SIG-M5 (cell line): Measurements from ENCODE around the gene PRDM11.

Source experiments
- DNase-seq: peaks from one replicate; lab custom pipeline; 2025; lab: John Stamatoyannopoulos, UW

PRDM11 gene

GRCh38 chr11:45174963-45175362 is 28.5 kb downstream of the PRDM11 start:
- no peak for DNase-seq

- no peak for DNase-seq
Observed at GRCh38 chr11:45176996-45177395, 30.6 kb downstream of the PRDM11 start.

- no peak for DNase-seq
Observed at GRCh38 chr11:45178223-45178622, 31.8 kb downstream of the PRDM11 start.

- DNase-seq = no peak
Observed at GRCh38 chr11:45178890-45179671, 32.6 kb downstream of the PRDM11 start.

GRCh38 chr11:45179686-45180178 is 33.3 kb downstream of the PRDM11 start:
- no peak for DNase-seq

GRCh38 chr11:45180179-45180847 is 33.9 kb downstream of the PRDM11 start:
- no peak for DNase-seq

GRCh38 chr11:45180848-45181192 is 34.4 kb downstream of the PRDM11 start:
- no peak for DNase-seq

- DNase-seq = no peak
Observed at GRCh38 chr11:45181193-45181888, 34.9 kb downstream of the PRDM11 start.

GRCh38 chr11:45181889-45182550 is 35.6 kb downstream of the PRDM11 start:
- no peak for DNase-seq

GRCh38 chr11:45182902-45183301 is 36.5 kb downstream of the PRDM11 start:
- DNase-seq = no peak

- DNase-seq = no peak
Observed at GRCh38 chr11:45184640-45185039, 38.2 kb downstream of the PRDM11 start.

GRCh38 chr11:45185228-45185729 is 38.8 kb downstream of the PRDM11 start:
- DNase-seq = no peak

- no peak for DNase-seq
Observed at GRCh38 chr11:45187375-45187774, 40.9 kb downstream of the PRDM11 start.

- no peak for DNase-seq
Observed at GRCh38 chr11:45188127-45188526, 41.7 kb downstream of the PRDM11 start.

GRCh38 chr11:45189230-45189629 is 42.8 kb downstream of the PRDM11 start:
- no peak for DNase-seq

- DNase-seq = no peak
Observed at GRCh38 chr11:45193695-45194094, 47.3 kb downstream of the PRDM11 start.

- no peak for DNase-seq
Observed at GRCh38 chr11:45204761-45205160, 58.3 kb downstream of the PRDM11 start.

- no peak for DNase-seq
Observed at GRCh38 chr11:45205978-45206377, 59.5 kb downstream of the PRDM11 start.

- no peak for DNase-seq
Observed at GRCh38 chr11:45208135-45208534, 61.7 kb downstream of the PRDM11 start.

- no peak for DNase-seq
Observed at GRCh38 chr11:45209000-45209879, 62.8 kb downstream of the PRDM11 start.
